Lower leg skin (tissue), 3 donors: Measurements from ENCODE around the gene TM9SF4.

Source experiments
- POLR2A ChIP-seq, 2 donors: fragments of 450-650 bp; IDR thresholded peaks; one replicate each; pipeline ENCODE4 v1.6.1; 2016 to 2017; ENCODE audit warnings: antibody characterized with exemption in 2 of 2, mild to moderate bottlenecking in 1 of 2, moderate library complexity in 1 of 2
- TF ChIP-seq, protein P1 (sequence below), 3 donors: fragments of 450-650 bp; IDR thresholded peaks; one replicate each; pipeline ENCODE4 v1.5.1; 2016; ENCODE audit warnings: antibody characterized with exemption in 3 of 3, mild to moderate bottlenecking in 3 of 3, moderate library complexity in 2 of 3

DNA sequence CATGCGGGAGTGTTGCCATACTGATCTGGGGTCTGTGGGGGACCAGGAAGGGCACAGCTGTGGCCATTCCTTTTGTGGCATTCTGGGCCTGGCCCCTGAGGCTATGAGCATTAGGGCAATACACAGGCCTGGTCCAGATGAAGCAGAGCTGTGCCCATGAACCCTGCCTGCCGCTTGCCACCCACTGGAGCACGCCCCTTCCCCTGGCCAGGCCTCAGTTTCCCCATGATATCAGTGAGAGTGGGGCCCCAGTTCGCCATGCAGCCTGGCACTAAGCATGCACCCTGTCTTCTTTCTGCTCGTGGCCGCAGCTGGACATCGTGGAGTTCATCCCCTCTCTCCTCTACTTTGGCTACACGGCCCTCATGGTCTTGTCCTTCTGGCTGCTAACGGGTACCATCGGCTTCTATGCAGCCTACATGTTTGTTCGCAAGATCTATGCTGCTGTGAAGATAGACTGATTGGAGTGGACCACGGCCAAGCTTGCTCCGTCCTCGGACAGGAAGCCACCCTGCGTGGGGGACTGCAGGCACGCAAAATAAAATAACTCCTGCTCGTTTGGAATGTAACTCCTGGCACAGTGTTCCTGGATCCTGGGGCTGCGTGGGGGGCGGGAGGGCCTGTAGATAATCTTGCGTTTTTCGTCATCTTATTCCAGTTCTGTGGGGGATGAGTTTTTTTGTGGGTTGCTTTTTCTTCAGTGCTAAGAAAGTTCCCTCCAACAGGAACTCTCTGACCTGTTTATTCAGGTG, 55.6 kb downstream of the TM9SF4 start:
- no peak for TF ChIP-seq POLR2A (IDR thresholded peaks at IDR 0.05)
- TF ChIP-seq, protein P1, sequence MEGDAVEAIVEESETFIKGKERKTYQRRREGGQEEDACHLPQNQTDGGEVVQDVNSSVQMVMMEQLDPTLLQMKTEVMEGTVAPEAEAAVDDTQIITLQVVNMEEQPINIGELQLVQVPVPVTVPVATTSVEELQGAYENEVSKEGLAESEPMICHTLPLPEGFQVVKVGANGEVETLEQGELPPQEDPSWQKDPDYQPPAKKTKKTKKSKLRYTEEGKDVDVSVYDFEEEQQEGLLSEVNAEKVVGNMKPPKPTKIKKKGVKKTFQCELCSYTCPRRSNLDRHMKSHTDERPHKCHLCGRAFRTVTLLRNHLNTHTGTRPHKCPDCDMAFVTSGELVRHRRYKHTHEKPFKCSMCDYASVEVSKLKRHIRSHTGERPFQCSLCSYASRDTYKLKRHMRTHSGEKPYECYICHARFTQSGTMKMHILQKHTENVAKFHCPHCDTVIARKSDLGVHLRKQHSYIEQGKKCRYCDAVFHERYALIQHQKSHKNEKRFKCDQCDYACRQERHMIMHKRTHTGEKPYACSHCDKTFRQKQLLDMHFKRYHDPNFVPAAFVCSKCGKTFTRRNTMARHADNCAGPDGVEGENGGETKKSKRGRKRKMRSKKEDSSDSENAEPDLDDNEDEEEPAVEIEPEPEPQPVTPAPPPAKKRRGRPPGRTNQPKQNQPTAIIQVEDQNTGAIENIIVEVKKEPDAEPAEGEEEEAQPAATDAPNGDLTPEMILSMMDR (IDR thresholded peaks at IDR 0.05), result no peak
